ENCODE results near the gene CACNA1C.
A peak's percentile ranks its signal among the peaks of the same experiment; 100 is the strongest.

Gene CACNA1C

DNA sequence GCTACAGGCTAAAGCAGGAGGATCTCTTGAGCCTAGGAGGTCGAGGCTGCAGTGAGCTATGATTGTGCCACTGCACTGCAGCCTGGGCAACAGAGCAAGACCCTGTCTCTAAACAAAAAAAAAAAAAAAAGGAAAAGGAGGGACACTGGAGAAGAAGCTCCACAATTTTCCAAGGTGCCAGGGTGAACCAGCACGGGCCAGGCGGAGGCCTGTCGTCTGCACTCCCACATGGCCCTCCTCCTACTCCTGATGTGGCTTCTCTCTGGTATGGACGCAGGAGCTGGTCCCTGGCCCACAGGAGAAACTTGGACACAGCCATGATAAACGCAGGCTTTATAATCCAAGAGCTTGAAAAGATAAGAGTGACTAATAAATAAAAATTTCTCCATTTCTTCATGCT, 341.2 kb downstream of the CACNA1C start:
- no peak overlapping the region for H3K27ac ChIP-seq
- H3K36me3 ChIP-seq (replicated peaks): no peaks in the 10 kb centered on the region
- no peak for DNase-seq
- in situ Hi-C loops (cut with HindIII; ENCODE audit: low pct_ligation_motif_present, low sequenced_read_pairs): no loop called here
- no peak overlapping the region for H3K4me3 ChIP-seq (ENCODE audit: low read depth, low read length)
- H3K27me3 ChIP-seq (replicated peaks): no peaks in the 10 kb centered on the region
- no peak for TF ChIP-seq CTCF (IDR thresholded peaks at IDR 0.05; ENCODE audit: low read depth, low read length, missing control alignments)

DNA sequence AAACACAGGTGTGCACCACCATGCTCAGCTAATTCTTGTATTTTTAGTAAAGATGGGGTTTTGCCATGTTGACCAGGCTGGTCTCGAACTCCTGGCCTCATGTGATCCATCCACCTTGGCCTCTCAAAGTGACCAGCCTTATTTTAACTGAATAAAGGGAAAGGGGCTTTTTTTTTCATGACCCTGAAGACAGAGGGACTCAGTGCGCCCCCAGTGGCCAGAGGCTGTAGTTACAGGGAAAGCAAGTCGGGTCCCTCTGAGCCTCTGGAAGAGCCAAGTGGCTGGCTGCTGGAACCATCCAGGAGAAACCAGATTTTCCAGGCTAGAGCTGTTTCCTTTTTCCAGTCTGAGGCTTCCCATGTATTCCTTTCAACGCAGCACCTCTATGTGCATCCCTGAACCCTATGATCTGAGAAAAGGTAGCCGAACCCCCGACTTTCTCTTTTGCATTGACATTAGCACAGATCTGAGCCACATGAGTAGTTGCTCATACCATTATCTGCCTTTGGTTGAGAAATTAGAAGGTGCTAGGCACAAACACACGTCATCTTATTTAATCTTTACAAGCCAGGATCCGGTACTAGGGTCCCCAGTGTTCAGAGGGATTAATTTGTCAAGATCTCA, 342.7 kb downstream of the CACNA1C start:
- Histone ChIP-seq H3K4me3 (ENCODE audit: low read depth, low read length) (no peak overlapping the region), H3K27me3 (replicated peaks) (no peaks in the 10 kb centered on the region), H3K36me3 (replicated peaks) (no peaks in the 10 kb centered on the region), H3K27ac (no peak overlapping the region)
- peak; percentile 95 for TF ChIP-seq CTCF (IDR thresholded peaks at IDR 0.05; ENCODE audit: low read depth, low read length, missing control alignments)
- in situ Hi-C loops (cut with HindIII; ENCODE audit: low pct_ligation_motif_present, low sequenced_read_pairs): no loop called here
- no peak for DNase-seq

- Histone ChIP-seq H3K4me3 (ENCODE audit: low read depth, low read length) (no peak overlapping the region), H3K36me3 (replicated peaks) (no peaks in the 10 kb centered on the region), H3K27ac (no peak overlapping the region), H3K27me3 (replicated peaks) (no peaks in the 10 kb centered on the region)
- no peak for DNase-seq
- in situ Hi-C loops (cut with HindIII; ENCODE audit: low pct_ligation_motif_present, low sequenced_read_pairs): no loop called here
- TF ChIP-seq CTCF (IDR thresholded peaks at IDR 0.05; ENCODE audit: low read depth, low read length, missing control alignments): no peak
Observed at GRCh38 chr12:2396448-2396871, 343.7 kb downstream of the CACNA1C start.

- Histone ChIP-seq H3K27ac (no peak overlapping the region), H3K36me3 (replicated peaks) (no peaks in the 10 kb centered on the region), H3K27me3 (replicated peaks) (no peaks in the 10 kb centered on the region), H3K4me3 (ENCODE audit: low read depth, low read length) (no peak overlapping the region)
- TF ChIP-seq CTCF (IDR thresholded peaks at IDR 0.05; ENCODE audit: low read depth, low read length, missing control alignments): no peak
- no peak for DNase-seq
- in situ Hi-C loops (cut with HindIII; ENCODE audit: low pct_ligation_motif_present, low sequenced_read_pairs): no loop called here
Observed at GRCh38 chr12:2397356-2398045, 344.7 kb downstream of the CACNA1C start.

DNA sequence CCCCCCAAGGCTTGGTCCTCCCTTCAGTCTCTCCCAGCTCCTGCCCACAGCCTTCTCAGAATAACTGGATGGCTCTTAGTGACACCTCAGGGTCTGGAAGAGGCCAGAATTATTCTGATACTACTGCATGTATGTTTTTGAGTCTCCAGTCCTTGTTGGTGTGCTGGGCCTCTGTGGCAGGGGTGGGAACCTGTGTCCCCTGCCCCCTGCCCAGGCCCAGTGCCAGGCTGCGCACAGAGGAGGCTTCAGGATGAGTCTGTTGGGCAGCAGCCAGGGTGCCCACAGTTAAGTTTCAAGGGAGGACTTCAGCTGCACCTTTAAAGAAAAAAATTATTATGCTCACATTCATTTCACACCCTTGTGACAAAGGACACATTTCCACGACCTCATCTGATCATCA, 348.3 kb downstream of the CACNA1C start:
- Histone ChIP-seq H3K4me3 (ENCODE audit: low read depth, low read length) (no peak overlapping the region), H3K27me3 (replicated peaks) (no peaks in the 10 kb centered on the region), H3K27ac (no peak overlapping the region), H3K36me3 (replicated peaks) (no peaks in the 10 kb centered on the region)
- in situ Hi-C loops (cut with HindIII; ENCODE audit: low pct_ligation_motif_present, low sequenced_read_pairs): no loop called here
- no peak for TF ChIP-seq CTCF (IDR thresholded peaks at IDR 0.05; ENCODE audit: low read depth, low read length, missing control alignments)
- DNase-seq: no peak

All from brain microvascular endothelial cell (primary cell).